NCI-H146 treated with DMSO at 0.1 percent for 48 hours (cell line): ENCODE data around the gene MBNL2.

ENCODE experiments used
- DNase-seq: peaks from one replicate; lab custom pipeline; 2025; ENCODE audit not compliant: unreplicated experiment; lab: John Stamatoyannopoulos, UW

The MBNL2 gene

GRCh38 chr13:97435323-97435722, 213.2 kb downstream of the MBNL2 start:
- DNase-seq: no peak

- DNase-seq: no peak
Observed at GRCh38 chr13:97435794-97436193, 213.7 kb downstream of the MBNL2 start.

- no peak for DNase-seq
Observed at GRCh38 chr13:97436845-97437244, 214.7 kb downstream of the MBNL2 start.

GRCh38 chr13:97437729-97438128, 215.6 kb downstream of the MBNL2 start:
- DNase-seq: no peak

GRCh38 chr13:97438856-97439595, 216.9 kb downstream of the MBNL2 start:
- no peak for DNase-seq

GRCh38 chr13:97440598-97441170, 218.6 kb downstream of the MBNL2 start:
- DNase-seq: no peak

GRCh38 chr13:97441368-97441767, 219.2 kb downstream of the MBNL2 start:
- no peak for DNase-seq
